ENCODE data around the gene C16orf95.
"Not testable (repeated sequence)": the region's sequence is repeated elsewhere in the genome, so short reads cannot be mapped to it uniquely, and the experiment has no call there.

DNA sequence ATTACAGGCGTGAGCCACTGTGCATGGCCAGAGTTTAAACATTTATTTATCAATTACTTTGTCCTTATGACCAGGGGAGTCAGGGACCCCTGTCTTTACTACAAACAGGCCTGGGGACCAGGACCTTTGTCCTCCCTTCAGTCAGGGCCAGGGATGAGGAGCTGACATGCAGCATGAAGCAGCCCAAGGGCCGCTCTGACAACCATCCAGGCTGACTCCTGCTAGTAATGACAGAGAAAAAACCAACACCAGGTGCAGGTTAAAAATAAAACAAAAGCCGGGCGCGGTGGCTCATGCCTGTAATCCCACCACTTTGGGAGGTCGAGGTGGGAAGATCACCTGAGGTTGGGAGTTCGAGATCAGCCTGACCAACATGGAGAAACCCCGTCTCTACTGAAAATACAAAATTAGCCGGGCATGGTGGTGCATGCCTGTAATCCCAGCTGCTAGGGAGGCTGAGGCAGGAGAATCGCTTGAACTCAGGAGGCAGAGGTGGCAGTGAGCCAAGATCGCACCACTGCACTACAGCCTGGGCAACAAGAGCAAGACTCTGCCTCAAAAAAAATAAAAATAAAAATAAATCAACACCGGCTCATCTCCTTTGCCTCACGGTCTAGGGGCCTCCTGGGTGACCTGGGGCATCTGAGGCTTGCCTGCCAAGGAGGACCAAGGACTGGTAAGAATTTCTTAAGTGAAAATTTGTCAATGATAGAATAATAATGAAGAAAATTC lies 45.8 kb upstream of the C16orf95 start:
- TF ChIP-seq, protein P1, sequence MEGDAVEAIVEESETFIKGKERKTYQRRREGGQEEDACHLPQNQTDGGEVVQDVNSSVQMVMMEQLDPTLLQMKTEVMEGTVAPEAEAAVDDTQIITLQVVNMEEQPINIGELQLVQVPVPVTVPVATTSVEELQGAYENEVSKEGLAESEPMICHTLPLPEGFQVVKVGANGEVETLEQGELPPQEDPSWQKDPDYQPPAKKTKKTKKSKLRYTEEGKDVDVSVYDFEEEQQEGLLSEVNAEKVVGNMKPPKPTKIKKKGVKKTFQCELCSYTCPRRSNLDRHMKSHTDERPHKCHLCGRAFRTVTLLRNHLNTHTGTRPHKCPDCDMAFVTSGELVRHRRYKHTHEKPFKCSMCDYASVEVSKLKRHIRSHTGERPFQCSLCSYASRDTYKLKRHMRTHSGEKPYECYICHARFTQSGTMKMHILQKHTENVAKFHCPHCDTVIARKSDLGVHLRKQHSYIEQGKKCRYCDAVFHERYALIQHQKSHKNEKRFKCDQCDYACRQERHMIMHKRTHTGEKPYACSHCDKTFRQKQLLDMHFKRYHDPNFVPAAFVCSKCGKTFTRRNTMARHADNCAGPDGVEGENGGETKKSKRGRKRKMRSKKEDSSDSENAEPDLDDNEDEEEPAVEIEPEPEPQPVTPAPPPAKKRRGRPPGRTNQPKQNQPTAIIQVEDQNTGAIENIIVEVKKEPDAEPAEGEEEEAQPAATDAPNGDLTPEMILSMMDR (IDR thresholded peaks at IDR 0.05; ENCODE audit: poor library complexity) = not testable (repeated sequence)
- TF ChIP-seq EZH2 (IDR thresholded peaks at IDR 0.05; ENCODE audit: borderline replicate concordance) = not testable (repeated sequence)

Measured in hepatocyte (in vitro differentiated cells).